Osteoblast (primary cell): ENCODE measurements around the gene PRELP. TPM values are rescaled to one million over a fixed set of nuclear protein-coding genes. Genes with fewer than 3 reads are reported as not detected.

ENCODE experiments used
- DNase-seq: peaks from one replicate; pipeline ENCODE4 v3.0.0; 2011; ENCODE audit warnings: low spot score, mixed read lengths; ENCODE audit not compliant: insufficient read length; ENCODE audit errors: missing footprints
- H2AFZ ChIP-seq: 2 replicates; pipeline ENCODE4 v1.6.0; 2011; ENCODE audit warnings: mild to moderate bottlenecking, low read length
- H3K27ac ChIP-seq: 2 replicates; pipeline ENCODE4 v1.5.1; 2011; ENCODE audit warnings: mild to moderate bottlenecking, low read depth, low read length, moderate library complexity
- H3K27me3 ChIP-seq: 2 replicates; pipeline ENCODE4 v1.6.0; 2012; ENCODE audit warnings: mild to moderate bottlenecking, control low read depth, inconsistent platforms, low read length, moderate library complexity; ENCODE audit not compliant: insufficient read depth
- H3K36me3 ChIP-seq: 2 replicates; pipeline ENCODE4 v1.5.1; 2011; ENCODE audit warnings: mild to moderate bottlenecking, low read length, control low read depth, moderate library complexity; ENCODE audit not compliant: insufficient read depth
- H3K4me1 ChIP-seq: 2 replicates; pipeline ENCODE4 v1.5.1; 2011; ENCODE audit warnings: mild to moderate bottlenecking, low read length, control low read depth, moderate library complexity; ENCODE audit not compliant: insufficient read depth
- H3K4me2 ChIP-seq: 2 replicates; pipeline ENCODE4 v1.6.0; 2011; ENCODE audit warnings: mild to moderate bottlenecking, low read length; ENCODE audit not compliant: insufficient read depth
- H3K4me3 ChIP-seq: fragments of 200-600 bp; sonication (generic); 3 replicates; pipeline ENCODE4 v1.5.1; 2012; ENCODE audit warnings: mild to moderate bottlenecking, low read length, inconsistent platforms; ENCODE audit not compliant: insufficient read depth
- H3K79me2 ChIP-seq: 2 replicates; pipeline ENCODE4 v1.6.0; 2012; ENCODE audit warnings: mild to moderate bottlenecking, low read length, control low read depth, inconsistent platforms; ENCODE audit not compliant: insufficient read depth
- H3K9me3 ChIP-seq: 2 replicates; pipeline ENCODE4 v1.5.1; 2011; ENCODE audit warnings: low read depth, low read length, control low read depth
- H4K20me1 ChIP-seq: 2 replicates; pipeline ENCODE4 v1.6.0; 2012; ENCODE audit warnings: mild to moderate bottlenecking, low read length, control low read depth; ENCODE audit not compliant: insufficient read depth
- CTCF ChIP-seq: IDR thresholded peaks from 2 replicates; pipeline ENCODE4 v1.5.1; 2011; ENCODE audit warnings: mild to moderate bottlenecking, low read depth, low read length, moderate library complexity; ENCODE audit errors: extremely low read depth
- total RNA-seq: library from RNA; depleted of rRNA; stranded (reverse); fragments of >200 nt; gene quantifications from 2 replicates; pipeline ENCODE4 v1.2.3, GENCODE V29; 2012

Gene PRELP
- total RNA-seq, 1 donor, result 0.36 TPM

GRCh38 chr1:203427451-203427850 is 48.2 kb upstream of the PRELP start:
- Histone ChIP-seq H3K27ac (no peak overlapping the region), H3K36me3 (no peaks in the 10 kb centered on the region), H3K9me3 (no peaks in the 10 kb centered on the region), H3K4me3 (no peak overlapping the region), H3K4me2 (no peak overlapping the region), H4K20me1 (no peaks in the 10 kb centered on the region), H3K4me1 (peaks cover 1% of the 10 kb centered on the region), H2AFZ (no peak overlapping the region), H3K27me3 (peaks cover 50% of the 10 kb centered on the region), H3K79me2 (no peaks in the 10 kb centered on the region)
- DNase-seq, result no peak
- TF ChIP-seq CTCF, result no peak

DNA sequence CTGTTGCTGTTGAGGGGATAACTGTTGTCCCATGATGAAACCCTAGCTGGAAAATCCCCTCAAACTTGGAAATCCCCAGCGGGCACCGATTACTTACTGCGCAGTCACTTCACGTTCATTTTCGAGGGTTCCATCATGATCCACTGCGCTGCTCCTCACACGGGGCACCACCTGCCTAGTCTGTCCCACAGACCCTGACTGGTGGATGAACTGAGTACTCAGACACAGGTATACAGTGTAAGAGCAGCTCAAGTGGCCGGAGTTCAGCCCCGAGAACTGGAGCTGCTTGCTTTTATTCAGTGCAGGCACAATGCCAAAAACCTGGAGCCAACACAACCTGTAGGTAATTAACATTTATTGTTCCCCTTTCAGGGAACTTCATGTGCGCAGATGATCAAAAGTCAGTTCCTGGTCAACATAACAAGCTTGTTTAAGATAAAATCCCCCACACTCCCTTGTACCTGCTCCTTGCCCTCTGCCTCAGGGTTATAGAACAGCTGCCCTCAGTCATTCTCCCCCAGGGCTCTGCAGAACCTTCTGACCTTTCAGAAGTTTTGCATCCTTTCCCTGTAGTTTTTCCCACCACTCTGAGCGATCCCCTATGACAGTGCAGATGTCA is 46.5 kb upstream of the PRELP start:
- Histone ChIP-seq H3K36me3 (no peaks in the 10 kb centered on the region), H3K4me2 (no peak overlapping the region), H3K79me2 (no peaks in the 10 kb centered on the region), H3K4me3 (no peak overlapping the region), H2AFZ (no peak overlapping the region), H3K4me1 (no peaks in the 10 kb centered on the region), H3K9me3 (no peaks in the 10 kb centered on the region), H3K27ac (no peak overlapping the region), H4K20me1 (no peaks in the 10 kb centered on the region), H3K27me3 (peaks cover 56% of the 10 kb centered on the region)
- DNase-seq, result no peak
- no peak for TF ChIP-seq CTCF

DNA sequence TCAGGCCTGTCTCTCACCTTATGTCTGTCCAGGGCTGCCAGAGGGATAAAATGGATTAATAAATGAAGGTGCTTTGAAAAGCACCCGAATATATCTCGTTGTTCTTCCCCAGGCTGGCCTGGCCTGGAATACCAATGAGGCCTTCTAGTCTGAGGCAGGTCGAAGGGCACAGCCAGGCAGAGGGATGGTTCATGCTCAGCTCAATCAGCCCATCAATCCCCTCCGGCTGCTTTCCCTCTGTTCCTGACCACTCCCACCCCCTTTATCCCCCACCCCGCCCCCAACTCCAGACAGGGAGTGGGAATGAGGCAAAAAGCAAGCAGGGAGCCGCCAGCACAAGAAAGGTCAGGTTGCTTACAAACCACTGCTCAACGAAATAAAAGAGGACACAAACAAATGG is 40.0 kb upstream of the PRELP start:
- Histone ChIP-seq H3K4me2 (no peak overlapping the region), H2AFZ (no peak overlapping the region), H3K27me3 (peaks cover 36% of the 10 kb centered on the region), H3K4me3 (no peak overlapping the region), H3K9me3 (no peaks in the 10 kb centered on the region), H3K27ac (no peak overlapping the region), H4K20me1 (no peaks in the 10 kb centered on the region), H3K4me1 (peaks cover under 1% of the 10 kb centered on the region), H3K36me3 (no peaks in the 10 kb centered on the region), H3K79me2 (no peaks in the 10 kb centered on the region)
- no peak for DNase-seq
- no peak for TF ChIP-seq CTCF

GRCh38 chr1:203437696-203438315 is 37.8 kb upstream of the PRELP start:
- no peak for DNase-seq
- Histone ChIP-seq H3K27me3 (peaks cover 42% of the 10 kb centered on the region), H2AFZ (no peak overlapping the region), H3K27ac (no peak overlapping the region), H3K79me2 (no peaks in the 10 kb centered on the region), H4K20me1 (no peaks in the 10 kb centered on the region), H3K4me1 (peaks cover 3% of the 10 kb centered on the region), H3K4me2 (no peak overlapping the region), H3K36me3 (no peaks in the 10 kb centered on the region), H3K9me3 (no peaks in the 10 kb centered on the region), H3K4me3 (no peak overlapping the region)
- TF ChIP-seq CTCF, result no peak
